GM12878 (cell line): ENCODE measurements around the gene ATF6.

Experiments
- CBX5 ChIP-seq: sonication (generic); IDR thresholded peaks from 2 replicates; pipeline ENCODE4 v1.6.1; 2016; ENCODE audit warnings: low read depth, moderate library complexity, mild to moderate bottlenecking, inconsistent platforms
- CTCF ChIP-seq, 3 experiments: IDR thresholded peaks in 2 of 3; conservative IDR thresholded peaks in 1 of 3; 2 replicates each; pipeline ENCODE4 v1.5.1; 2011; ENCODE audit warnings: low read depth in 3 of 3, low read length in 3 of 3, mild to moderate bottlenecking in 3 of 3, control low read depth in 2 of 3, moderate library complexity in 2 of 3, inconsistent platforms in 1 of 3, mixed read lengths in 1 of 3; ENCODE audit not compliant: control insufficient read depth in 2 of 3, insufficient read depth in 1 of 3; ENCODE audit errors: extremely low read depth in 1 of 3
- EED ChIP-seq: sonication (generic); IDR thresholded peaks from 2 replicates; pipeline ENCODE4 v1.6.1; 2016; ENCODE audit warnings: antibody characterized with exemption, low read depth
- IKZF1 ChIP-seq: fragments of 450-650 bp; conservative IDR thresholded peaks from 2 replicates; pipeline ENCODE4 v1.6.1; 2017; ENCODE audit warnings: antibody characterized with exemption, mild to moderate bottlenecking
- KLF5 ChIP-seq: fragments of 450-650 bp; IDR thresholded peaks from 2 replicates; pipeline ENCODE4 v1.6.1; 2014; ENCODE audit warnings: mild to moderate bottlenecking; ENCODE audit not compliant: partially characterized antibody
- PBX3 ChIP-seq: IDR thresholded peaks from 2 replicates; pipeline ENCODE4 v1.6.1; 2011; ENCODE audit warnings: mild to moderate bottlenecking, low read depth, low read length, moderate library complexity; ENCODE audit not compliant: insufficient replicate concordance
- REST ChIP-seq: IDR thresholded peaks from 2 replicates; pipeline ENCODE4 v1.6.1; 2012; ENCODE audit warnings: mild to moderate bottlenecking, low read depth, low read length
- TARDBP ChIP-seq: IDR thresholded peaks from 2 replicates; pipeline ENCODE4 v1.6.1; 2016; ENCODE audit warnings: borderline replicate concordance

GRCh38 chr1:161872506-161872905, 106.4 kb downstream of the ATF6 start:
- TF ChIP-seq PBX3 (no peak), CTCF (IDR thresholded peaks at IDR 0.05 in 2 of 3, conservative IDR thresholded peaks at IDR 0.05 in 1 of 3; ENCODE audit: control insufficient read depth in 2 of 3, extremely low read depth in 1 of 3, insufficient read depth in 1 of 3, low read depth in 3 of 3, low read length in 3 of 3) (no peak), EED (no peak), KLF5 (no peak), IKZF1 (no peak), REST (no peak), TARDBP (no peak), CBX5 (no peak)
